GM21528 (cell line): ENCODE results near the gene CUEDC2.
A peak's percentile ranks its signal among the peaks of the same experiment; 100 is the strongest.

ENCODE experiments used
- ATAC-seq: cut with Tn5 transposase; IDR thresholded peaks from one replicate; pipeline ENCODE4 v1.9.1; 2021; ENCODE audit warnings: mild to moderate bottlenecking, moderate library complexity; ENCODE audit not compliant: unreplicated experiment, low FRiP score

The CUEDC2 gene

GRCh38 chr10:102432162-102432950, at the start of gene CUEDC2:
Gene CUEDC2, minus strand, starts transcription at chr10:102432574. Its CDS starts 7,386 bp downstream, at chr10:102425188.
- peak; percentile 86 for ATAC-seq

- no peak for ATAC-seq
These were observed 48.0 kb upstream of the CUEDC2 start for GRCh38 chr10:102480396-102480795.

- ATAC-seq: no peak
These were observed 47.3 kb upstream of the CUEDC2 start for GRCh38 chr10:102479651-102480050.

GRCh38 chr10:102476466-102477141, 44.2 kb upstream of the CUEDC2 start:
- no peak for ATAC-seq

GRCh38 chr10:102475451-102476040, 43.2 kb upstream of the CUEDC2 start:
- ATAC-seq: no peak

- no peak for ATAC-seq
These were observed 41.3 kb upstream of the CUEDC2 start for GRCh38 chr10:102473445-102474331.

- no peak for ATAC-seq
These were observed 38.5 kb upstream of the CUEDC2 start for GRCh38 chr10:102470579-102471546.

GRCh38 chr10:102468683-102469082, 36.3 kb upstream of the CUEDC2 start:
- ATAC-seq: no peak

GRCh38 chr10:102467971-102468438, 35.6 kb upstream of the CUEDC2 start:
- ATAC-seq: no peak

GRCh38 chr10:102467318-102467717, 34.9 kb upstream of the CUEDC2 start:
- ATAC-seq: no peak

- ATAC-seq: no peak
These were observed 33.1 kb upstream of the CUEDC2 start for GRCh38 chr10:102465466-102465865.

GRCh38 chr10:102463983-102464382, 31.6 kb upstream of the CUEDC2 start:
- ATAC-seq: no peak

GRCh38 chr10:102462512-102463054, 30.2 kb upstream of the CUEDC2 start:
- no peak for ATAC-seq

- ATAC-seq: peak; percentile 70
These were observed 29.0 kb upstream of the CUEDC2 start for GRCh38 chr10:102461187-102462054.

GRCh38 chr10:102460836-102461186, 28.4 kb upstream of the CUEDC2 start:
- peak; percentile 18 for ATAC-seq

- ATAC-seq: no peak
These were observed 26.3 kb upstream of the CUEDC2 start for GRCh38 chr10:102458656-102459055.

GRCh38 chr10:102457591-102458150, 25.3 kb upstream of the CUEDC2 start:
- ATAC-seq: no peak
